HepG2 (cell line): Measurements from ENCODE around the gene SPRED2. TPM values are rescaled to one million over a fixed set of nuclear protein-coding genes. Genes with fewer than 3 reads are reported as not detected.

Experiments used
- ARID3A ChIP-seq: IDR thresholded peaks from 2 replicates; pipeline ENCODE4 v1.6.1; 2012; ENCODE audit warnings: low read depth, low read length, improper control_type of control experiment
- BCL3 ChIP-seq: sonication (generic); formaldehyde crosslinking; IDR thresholded peaks from 2 replicates; pipeline ENCODE4 v1.5.1; 2020; ENCODE audit warnings: mild to moderate bottlenecking, missing genetic modification reagents, moderate library complexity
- CEBPG ChIP-seq: IDR thresholded peaks from 2 replicates; pipeline ENCODE4 v1.6.1; 2016
- CERS6 ChIP-seq: sonication (generic); formaldehyde crosslinking; IDR thresholded peaks from 2 replicates; pipeline ENCODE4 v1.5.0; 2020; ENCODE audit warnings: missing genetic modification reagents
- ELF4 ChIP-seq: sonication (generic); formaldehyde crosslinking; IDR thresholded peaks from 2 replicates; pipeline ENCODE4 v1.5.0; 2020; ENCODE audit warnings: missing genetic modification reagents, mild to moderate bottlenecking, moderate library complexity, borderline replicate concordance
- HMG20B ChIP-seq: conservative IDR thresholded peaks from 2 replicates; pipeline ENCODE4 v1.6.1; 2016; ENCODE audit warnings: missing genetic modification reagents, missing compliant biosample characterization
- HNF4G ChIP-seq, 2 experiments: sonication (generic) in 1 of 2; formaldehyde crosslinking in 1 of 2; IDR thresholded peaks; 2 replicates each; pipeline versions ENCODE4 v1.4.0 to v1.6.1; 2011 to 2020; ENCODE audit warnings: borderline replicate concordance in 2 of 2, low read depth in 2 of 2, mild to moderate bottlenecking in 2 of 2, low read length in 1 of 2, missing genetic modification reagents in 1 of 2, moderate library complexity in 1 of 2
- SOX6 ChIP-seq, 2 experiments: fragments of 450-650 bp in 1 of 2; sonication (generic) in 1 of 2; formaldehyde crosslinking in 1 of 2; IDR thresholded peaks; 2 replicates each; pipeline versions ENCODE4 v1.4.0 to v1.6.1; 2017 to 2020; ENCODE audit warnings: antibody characterized with exemption in 1 of 2, mild to moderate bottlenecking in 1 of 2, missing genetic modification reagents in 1 of 2
- ZHX2 ChIP-seq, 2 experiments: sonication (generic) in 1 of 2; formaldehyde crosslinking in 1 of 2; IDR thresholded peaks; 2 replicates each; pipeline versions ENCODE4 v1.6.1 to v1.9.0; 2014 to 2022; ENCODE audit warnings: antibody characterized with exemption in 1 of 2, borderline replicate concordance in 1 of 2, inconsistent platforms in 1 of 2, low read depth in 1 of 2, missing genetic modification reagents in 1 of 2
- ZNF3 ChIP-seq: IDR thresholded peaks from 2 replicates; pipeline ENCODE4 v1.7.0; 2017; ENCODE audit warnings: inconsistent platforms
- ZNF709 ChIP-seq: sonication (generic); formaldehyde crosslinking; IDR thresholded peaks from 2 replicates; pipeline ENCODE4 v1.5.0; 2020; ENCODE audit warnings: mild to moderate bottlenecking, missing genetic modification reagents
- ZNF749 ChIP-seq: sonication (generic); formaldehyde crosslinking; IDR thresholded peaks from 2 replicates; pipeline ENCODE4 v1.8.0; 2022; ENCODE audit warnings: mild to moderate bottlenecking, missing genetic modification reagents, moderate library complexity, borderline replicate concordance
- polyA plus RNA-seq, 8 experiments: library from polyadenylated mRNA; depleted of rRNA in 3 of 8; stranded (reverse) in 7 of 8; unstranded in 1 of 8; fragments of >200 nt; fragmentation: Illumina TruSeq in 4 of 8; extraction: Trizol in 4 of 8; gene quantifications; 2 replicates each; pipeline versions ENCODE4 v1.2.1 to v1.2.3, GENCODE V29; 2011 to 2016; ENCODE audit warnings: low read depth in 4 of 8, missing spikeins in 1 of 8, mixed read lengths in 1 of 8; ENCODE audit not compliant: insufficient read depth in 1 of 8
- total RNA-seq, 5 experiments: library from RNA; depleted of rRNA; stranded (reverse); fragments of >200 nt; fragmentation: Illumina TruSeq; extraction: Trizol; gene quantifications; 2 replicates each; pipeline ENCODE4 v1.2.3, GENCODE V29; 2016; ENCODE audit warnings: low read depth in 1 of 5
- TF ChIP-seq, protein P1 (sequence below): sonication (generic); formaldehyde crosslinking; IDR thresholded peaks from 2 replicates; pipeline ENCODE4 v1.4.0; 2020; ENCODE audit warnings: missing genetic modification reagents, mild to moderate bottlenecking, borderline replicate concordance

SPRED2 gene
- total and polyA plus RNA-seq, 2 of the 13 experiments (the other 11 are each of a cell fraction or from before 2014, with no cell fraction given), result 13.0 to 37.0 TPM

DNA sequence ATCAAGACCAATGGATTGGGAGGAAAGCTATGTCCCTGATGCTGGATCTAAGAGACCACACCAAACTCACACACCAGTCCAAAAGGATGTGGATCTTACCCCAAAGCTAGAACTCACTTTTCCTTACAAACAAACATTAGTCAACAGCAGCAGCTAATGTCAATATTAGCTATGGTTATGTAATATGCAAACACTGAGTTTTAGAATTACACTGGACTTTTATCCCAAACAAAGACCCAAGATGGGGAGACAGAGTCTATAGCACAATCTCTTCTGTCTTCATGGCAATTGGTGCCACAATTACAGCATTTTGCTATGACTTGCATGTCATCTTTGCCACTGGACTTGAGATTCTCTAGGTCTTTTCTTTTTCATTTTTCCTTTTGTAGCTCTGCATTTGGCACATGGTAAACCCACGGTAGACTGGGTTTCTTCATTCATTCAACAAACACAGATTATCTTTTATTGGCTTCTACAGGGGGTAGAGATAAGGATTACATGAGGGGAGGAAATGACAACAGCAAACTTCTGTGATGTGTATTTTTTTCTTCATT is 59.0 kb downstream of the SPRED2 start (continued):
- TF ChIP-seq ARID3A (peak; percentile 94), CERS6 (CRISPR knock-in tag) (no peak), ELF4 (CRISPR knock-in tag) (no peak), HNF4G (IDR thresholded peaks at IDR 0.05; ENCODE audit: borderline replicate concordance, low read depth, low read length) (peak; percentile 100), HNF4G (CRISPR knock-in tag; IDR thresholded peaks at IDR 0.05; ENCODE audit: borderline replicate concordance, low read depth) (peak; percentile 98), ZNF3 (CRISPR knock-in tag) (peak; percentile 97), ZNF749 (CRISPR knock-in tag) (peak; percentile 86; the same call in 1 of the 2 replicates), CEBPG (CRISPR knock-in tag) (peak; percentile 97), SOX6 (IDR thresholded peaks at IDR 0.05) (no peak), SOX6 (CRISPR knock-in tag; IDR thresholded peaks at IDR 0.05) (peak; percentile 98), ZHX2 (IDR thresholded peaks at IDR 0.05; ENCODE audit: low read depth) (peak; percentile 27; the same call in 1 of the 2 replicates), ZHX2 (CRISPR knock-in tag; IDR thresholded peaks at IDR 0.05; ENCODE audit: borderline replicate concordance) (peak; percentile 78; the same call in 1 of the 2 replicates), HMG20B (CRISPR knock-in tag) (peak; percentile 86), ZNF709 (CRISPR knock-in tag) (peak; percentile 56; the same call in 1 of the 2 replicates), BCL3 (CRISPR knock-in tag) (no peak)
- TF ChIP-seq, protein P1, sequence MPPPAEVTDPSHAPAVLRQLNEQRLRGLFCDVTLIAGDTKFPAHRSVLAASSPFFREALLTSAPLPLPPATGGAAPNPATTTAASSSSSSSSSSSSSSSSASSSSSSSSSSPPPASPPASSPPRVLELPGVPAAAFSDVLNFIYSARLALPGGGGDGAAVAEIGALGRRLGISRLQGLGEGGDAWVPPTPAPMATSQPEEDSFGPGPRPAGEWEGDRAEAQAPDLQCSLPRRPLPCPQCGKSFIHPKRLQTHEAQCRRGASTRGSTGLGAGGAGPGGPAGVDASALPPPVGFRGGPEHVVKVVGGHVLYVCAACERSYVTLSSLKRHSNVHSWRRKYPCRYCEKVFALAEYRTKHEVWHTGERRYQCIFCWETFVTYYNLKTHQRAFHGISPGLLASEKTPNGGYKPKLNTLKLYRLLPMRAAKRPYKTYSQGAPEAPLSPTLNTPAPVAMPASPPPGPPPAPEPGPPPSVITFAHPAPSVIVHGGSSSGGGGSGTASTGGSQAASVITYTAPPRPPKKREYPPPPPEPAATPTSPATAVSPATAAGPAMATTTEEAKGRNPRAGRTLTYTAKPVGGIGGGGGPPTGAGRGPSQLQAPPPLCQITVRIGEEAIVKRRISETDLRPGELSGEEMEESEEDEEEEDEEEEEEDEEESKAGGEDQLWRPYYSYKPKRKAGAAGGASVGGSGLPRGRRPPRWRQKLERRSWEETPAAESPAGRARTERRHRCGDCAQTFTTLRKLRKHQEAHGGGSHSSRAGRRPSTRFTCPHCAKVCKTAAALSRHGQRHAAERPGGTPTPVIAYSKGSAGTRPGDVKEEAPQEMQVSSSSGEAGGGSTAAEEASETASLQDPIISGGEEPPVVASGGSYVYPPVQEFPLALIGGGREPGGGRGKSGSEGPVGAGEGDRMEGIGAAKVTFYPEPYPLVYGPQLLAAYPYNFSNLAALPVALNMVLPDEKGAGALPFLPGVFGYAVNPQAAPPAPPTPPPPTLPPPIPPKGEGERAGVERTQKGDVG (CRISPR knock-in tag), result no peak; the same call in 1 of the 2 replicates
